Activated CD8-positive, alpha-beta memory T cell treated with anti-CD3 and anti-CD28 coated beads, Interleukin-2, amount 50 U/mL, for 24 hours (primary cell): ENCODE measurements around the gene CDC42BPG.
"Not testable (repeated sequence)": the region's sequence is repeated elsewhere in the genome, so short reads cannot be mapped to it uniquely, and the experiment has no call there.

ENCODE experiments used
- DNase-seq: peaks from one replicate; pipeline ENCODE4 v3.0.0-alpha.2; 2020; ENCODE audit errors: extremely low read depth

Gene CDC42BPG

GRCh38 chr11:64849598-64850356 lies 5.3 kb upstream of the CDC42BPG start:
- no peak for DNase-seq

- DNase-seq = no peak
Observed at GRCh38 chr11:64848826-64849597, 4.6 kb upstream of the CDC42BPG start.

- DNase-seq = no peak
Observed at GRCh38 chr11:64848214-64848825, 3.9 kb upstream of the CDC42BPG start.

- DNase-seq = peak; percentile 83
Observed at GRCh38 chr11:64846998-64847666, 2.7 kb upstream of the CDC42BPG start.

GRCh38 chr11:64845776-64846129 lies 1.3 kb upstream of the CDC42BPG start:
- DNase-seq = not testable (repeated sequence)

GRCh38 chr11:64845129-64845775 lies 799 bp upstream of the CDC42BPG start:
- no peak for DNase-seq

- DNase-seq = no peak
Observed at GRCh38 chr11:64843686-64844329, 645 bp downstream of the CDC42BPG start.

GRCh38 chr11:64842851-64843685 lies 1.4 kb downstream of the CDC42BPG start:
- DNase-seq = no peak

GRCh38 chr11:64842366-64842759 lies 2.1 kb downstream of the CDC42BPG start:
- DNase-seq = no peak

- no peak for DNase-seq
Observed at GRCh38 chr11:64841592-64842365, 2.7 kb downstream of the CDC42BPG start.

GRCh38 chr11:64839887-64840782 lies 4.3 kb downstream of the CDC42BPG start:
- no peak for DNase-seq

GRCh38 chr11:64839335-64839734 lies 5.1 kb downstream of the CDC42BPG start:
- no peak for DNase-seq

GRCh38 chr11:64838600-64839334 lies 5.7 kb downstream of the CDC42BPG start:
- no peak for DNase-seq

GRCh38 chr11:64837887-64838351 lies 6.5 kb downstream of the CDC42BPG start:
- no peak for DNase-seq

- no peak for DNase-seq
Observed at GRCh38 chr11:64836448-64837072, 7.9 kb downstream of the CDC42BPG start.

- DNase-seq = no peak
Observed at GRCh38 chr11:64835616-64836447, 8.6 kb downstream of the CDC42BPG start.
